OCI-LY7 (cell line): ENCODE data around the gene ULK4. TPM values are rescaled to one million over a fixed set of nuclear protein-coding genes. Genes with fewer than 3 reads are reported as not detected.

Experiments used
- BruUV-seq: library from RNA; stranded (reverse); fragments of 400-500 nt; replicated peaks from 2 replicates; lab custom pipeline; 2021; lab: Mats Ljungman, UMichigan
- CTCF ChIA-PET: fragments of 300-600 bp; sonication (Branson Sonifier 250); formaldehyde crosslinking; loops from one replicate; lab custom pipeline; 2022; ENCODE audit warnings: antibody characterized with exemption; ENCODE audit not compliant: unreplicated experiment; lab: Charles Lee
- POLR2A ChIA-PET: fragments of 300-600 bp; sonication (Branson Sonifier 250); formaldehyde crosslinking; loops from one replicate; lab custom pipeline; 2022; ENCODE audit warnings: antibody characterized with exemption; lab: Charles Lee
- DNase-seq: peaks from one replicate; pipeline ENCODE4 v3.0.0-alpha.2; 2015; ENCODE audit warnings: low spot score
- H2AFZ ChIP-seq: fragments of 200-600 bp; sonication (generic), shearing (Covaris generic); 2 replicates; pipeline ENCODE4 v1.6.1; 2014; ENCODE audit warnings: mild to moderate bottlenecking, antibody characterized with exemption, low read length, moderate library complexity
- H3K27ac ChIP-seq: fragments of 200-600 bp; sonication (generic); 2 replicates; pipeline ENCODE4 v1.5.1; 2014; ENCODE audit warnings: mixed run types, low read depth, mild to moderate bottlenecking, moderate library complexity, low read length, inconsistent platforms; ENCODE audit not compliant: poor library complexity, severe bottlenecking
- H3K36me3 ChIP-seq: fragments of 200-600 bp; sonication (generic); 2 replicates; pipeline ENCODE4 v1.6.1; 2014; ENCODE audit warnings: mild to moderate bottlenecking, antibody characterized with exemption, low read length, moderate library complexity, mixed read lengths; ENCODE audit not compliant: insufficient read depth
- H3K4me1 ChIP-seq: fragments of 200-600 bp; sonication (generic); 2 replicates; pipeline ENCODE4 v1.5.1; 2014; ENCODE audit warnings: mild to moderate bottlenecking, low read length; ENCODE audit not compliant: insufficient read depth, poor library complexity, severe bottlenecking
- H3K4me2 ChIP-seq: fragments of 200-600 bp; sonication (generic); 2 replicates; pipeline ENCODE4 v1.6.1; 2014; ENCODE audit warnings: mild to moderate bottlenecking, low read length
- H3K4me3 ChIP-seq: fragments of 200-600 bp; sonication (generic); 2 replicates; pipeline ENCODE4 v1.5.1; 2014; ENCODE audit warnings: mild to moderate bottlenecking, low read depth, low read length; ENCODE audit not compliant: poor library complexity, severe bottlenecking
- H3K79me2 ChIP-seq: fragments of 200-600 bp; sonication (generic); 2 replicates; pipeline ENCODE4 v1.6.1; 2016; ENCODE audit warnings: low read depth, mild to moderate bottlenecking, low read length, moderate library complexity, mixed read lengths; ENCODE audit not compliant: insufficient read depth
- H3K9me2 ChIP-seq: fragments of 200-600 bp; sonication (generic); 2 replicates; pipeline ENCODE4 v1.6.1; 2016; ENCODE audit warnings: mild to moderate bottlenecking, low read length, mixed read lengths; ENCODE audit not compliant: insufficient read depth
- H3K9me3 ChIP-seq: fragments of 200-600 bp; sonication (generic); 2 replicates; pipeline ENCODE4 v1.6.1; 2014; ENCODE audit warnings: mild to moderate bottlenecking, mixed run types, low read length, mixed read lengths
- H4K20me1 ChIP-seq: fragments of 200-600 bp; sonication (generic); 2 replicates; pipeline ENCODE4 v1.6.1; 2014; ENCODE audit warnings: mild to moderate bottlenecking, antibody characterized with exemption, low read length, moderate library complexity, mixed read lengths; ENCODE audit not compliant: insufficient read depth
- CTCF ChIP-seq: fragments of 200-600 bp; sonication (generic); conservative IDR thresholded peaks from 2 replicates; pipeline ENCODE4 v1.5.1; 2014; ENCODE audit warnings: mild to moderate bottlenecking, antibody characterized with exemption, low read length, moderate library complexity, mixed read lengths
- EZH2phosphoT487 ChIP-seq: fragments of 200-600 bp; sonication (generic); IDR thresholded peaks from 2 replicates; pipeline ENCODE4 v1.6.1; 2018; ENCODE audit warnings: low read depth, borderline replicate concordance, mild to moderate bottlenecking, mixed run types, antibody characterized with exemption, low read length, moderate library complexity, mixed read lengths
- intact Hi-C: fragments of 100-400 bp; cut with micrococcal nuclease; formaldehyde crosslinking; loops from one replicate; pipeline ENCODE4 v1.10.0; 2022; ENCODE audit not compliant: unreplicated experiment
- total RNA-seq, 2 experiments: library from RNA; depleted of rRNA in 1 of 2; stranded (reverse); fragments of >200 nt in 1 of 2; shearing (Covaris generic) in 1 of 2; gene quantifications; 2 replicates each; pipeline ENCODE4 v1.2.3, GENCODE V29; 2014 to 2022

Gene ULK4
- total RNA-seq, 2 experiments from 2014 or later = 18.9 to 21.0 TPM

GRCh38 chr3:41345788-41346187, 616.1 kb downstream of the ULK4 start:
- CTCF ChIA-PET = no interaction called here

GRCh38 chr3:41339758-41340157, 622.1 kb downstream of the ULK4 start:
- BruUV-seq = no TSS peak
- Histone ChIP-seq H3K4me2 (no peak overlapping the region), H3K9me3 (no peaks in the 10 kb centered on the region), H3K9me2 (no peaks in the 10 kb centered on the region), H3K4me1 (no peaks in the 10 kb centered on the region), H2AFZ (no peak overlapping the region), H4K20me1 (no peaks in the 10 kb centered on the region), H3K27ac (no peak overlapping the region), H3K79me2 (no peaks in the 10 kb centered on the region), H3K4me3 (no peak overlapping the region), H3K36me3 (no peaks in the 10 kb centered on the region)
- intact Hi-C loops = no loop called here
- DNase-seq = no peak
- POLR2A ChIA-PET = interaction anchor here (0.6 kb wide), 3 partner anchors 26 to 233 kb away, joined by 3 to 4 read pairs (median 3); no protein-coding TSS in a partner anchor
- CTCF ChIA-PET = no interaction called here
- TF ChIP-seq CTCF = no peak
- no peak for TF ChIP-seq EZH2phosphoT487

More at GRCh38 chr3:41345788-41346187, 616.1 kb downstream of the ULK4 start:
- no peaks in the 10 kb centered on the region for H3K9me2 ChIP-seq
- POLR2A ChIA-PET = no interaction called here
- no peaks in the 10 kb centered on the region for H3K4me1 ChIP-seq
- H2AFZ ChIP-seq = no peak overlapping the region
- no peaks in the 10 kb centered on the region for H3K9me3 ChIP-seq
- no peak for TF ChIP-seq CTCF
- no peak for TF ChIP-seq EZH2phosphoT487
- H3K79me2 ChIP-seq = no peaks in the 10 kb centered on the region
- no peaks in the 10 kb centered on the region for H3K36me3 ChIP-seq
- H3K27ac ChIP-seq = no peak overlapping the region
- DNase-seq = no peak
- intact Hi-C loops = no loop called here
- no peak overlapping the region for H3K4me2 ChIP-seq
- H3K4me3 ChIP-seq = no peak overlapping the region
- BruUV-seq = no TSS peak
- no peaks in the 10 kb centered on the region for H4K20me1 ChIP-seq

GRCh38 chr3:41338276-41338675, 623.6 kb downstream of the ULK4 start:
- BruUV-seq = no TSS peak
- ChIA-PET POLR2A (no interaction called here), CTCF (interaction anchor here (0.6 kb wide), 1 partner anchor 99 kb away, joined by 3 read pairs; no protein-coding TSS in a partner anchor)
- TF ChIP-seq EZH2phosphoT487 = no peak
- no peak for TF ChIP-seq CTCF
- H3K9me3 ChIP-seq = no peaks in the 10 kb centered on the region
- H3K4me2 ChIP-seq = no peak overlapping the region
- no peak overlapping the region for H2AFZ ChIP-seq
- intact Hi-C loops = no loop called here
- DNase-seq = no peak
- no peak overlapping the region for H3K4me3 ChIP-seq
- no peak overlapping the region for H3K27ac ChIP-seq
- no peaks in the 10 kb centered on the region for H3K36me3 ChIP-seq
- H4K20me1 ChIP-seq = no peaks in the 10 kb centered on the region
- H3K4me1 ChIP-seq = no peaks in the 10 kb centered on the region
- no peaks in the 10 kb centered on the region for H3K9me2 ChIP-seq
- H3K79me2 ChIP-seq = no peaks in the 10 kb centered on the region
